Mesenchymal stem cell (in vitro differentiated cells and primary cell): ENCODE results near the gene MED10.
A peak's percentile ranks its signal among the peaks of the same experiment; 100 is the strongest.
"Not testable (repeated sequence)": the region's sequence is repeated elsewhere in the genome, so short reads cannot be mapped to it uniquely, and the experiment has no call there.

Experiments
- DNase-seq: peaks from one replicate; pipeline ENCODE4 v3.0.0-alpha.2; 2013
- H2AFZ ChIP-seq: one replicate; pipeline ENCODE4 v1.6.1; 2013; ENCODE audit warnings: low read depth, mild to moderate bottlenecking, control low read depth, inconsistent platforms, low read length, moderate library complexity
- H2AK5ac ChIP-seq: 2 replicates; pipeline ENCODE4 v1.6.1; 2013; ENCODE audit warnings: low read length, moderate library complexity, mild to moderate bottlenecking, inconsistent platforms; ENCODE audit not compliant: severe bottlenecking
- H2BK120ac ChIP-seq: one replicate; pipeline ENCODE4 v1.6.1; 2013; ENCODE audit warnings: low read depth, mild to moderate bottlenecking, inconsistent platforms, low read length, moderate library complexity
- H2BK12ac ChIP-seq, 2 experiments: one replicate each; pipeline ENCODE4 v1.6.1; 2013; ENCODE audit warnings: inconsistent platforms in 2 of 2, low read length in 2 of 2, mild to moderate bottlenecking in 2 of 2, moderate library complexity in 2 of 2, control low read depth in 1 of 2
- H2BK15ac ChIP-seq: one replicate; pipeline ENCODE4 v1.6.1; 2013; ENCODE audit warnings: mild to moderate bottlenecking, low read depth, inconsistent platforms; ENCODE audit not compliant: poor library complexity, severe bottlenecking
- H2BK5ac ChIP-seq: 2 replicates; pipeline ENCODE4 v1.6.1; 2013; ENCODE audit warnings: low read depth, mild to moderate bottlenecking, low read length, control low read depth, inconsistent platforms; ENCODE audit not compliant: poor library complexity, severe bottlenecking
- H3K14ac ChIP-seq, 2 experiments: one replicate each; pipeline ENCODE4 v1.6.1; 2013; ENCODE audit warnings: inconsistent platforms in 2 of 2, low read length in 2 of 2, control low read depth in 1 of 2, mild to moderate bottlenecking in 1 of 2, moderate library complexity in 1 of 2
- H3K18ac ChIP-seq, 2 experiments: one replicate each; pipeline ENCODE4 v1.6.1; 2013; ENCODE audit warnings: inconsistent platforms in 2 of 2, low read length in 2 of 2, control low read depth in 1 of 2, low read depth in 1 of 2, mild to moderate bottlenecking in 1 of 2
- H3K23ac ChIP-seq, 2 experiments: one replicate each; pipeline ENCODE4 v1.6.1; 2013; ENCODE audit warnings: inconsistent platforms in 2 of 2, low read length in 2 of 2, mild to moderate bottlenecking in 2 of 2, moderate library complexity in 2 of 2, control low read depth in 1 of 2
- H3K27ac ChIP-seq: 2 replicates; pipeline ENCODE4 v1.5.1; 2013; ENCODE audit warnings: mild to moderate bottlenecking, moderate library complexity, low read length, control low read depth, inconsistent platforms; ENCODE audit not compliant: poor library complexity, severe bottlenecking
- H3K27me3 ChIP-seq, 2 experiments: 2 replicates each; pipeline versions ENCODE4 v1.6.1 to v1.7.0; 2013; ENCODE audit warnings: low read length in 2 of 2, mild to moderate bottlenecking in 2 of 2, moderate library complexity in 2 of 2, control low read depth in 1 of 2, inconsistent platforms in 1 of 2; ENCODE audit not compliant: control insufficient read depth in 1 of 2, insufficient read depth in 1 of 2
- H3K36me3 ChIP-seq, 2 experiments: 2 replicates each; pipeline versions ENCODE4 v1.6.1 to v1.7.0; 2013; ENCODE audit warnings: low read length in 2 of 2, control low read depth in 1 of 2, inconsistent platforms in 1 of 2, low read depth in 1 of 2, mild to moderate bottlenecking in 1 of 2; ENCODE audit not compliant: insufficient read depth in 2 of 2, control insufficient read depth in 1 of 2
- H3K4ac ChIP-seq, 2 experiments: one replicate each; pipeline ENCODE4 v1.6.1; 2013; ENCODE audit warnings: inconsistent platforms in 2 of 2, low read length in 2 of 2, mild to moderate bottlenecking in 2 of 2, moderate library complexity in 2 of 2, control low read depth in 1 of 2, low read depth in 1 of 2
- H3K4me1 ChIP-seq: 2 replicates; pipeline ENCODE4 v1.6.1; 2013; ENCODE audit warnings: low read depth, low read length, control low read depth; ENCODE audit not compliant: control insufficient read depth, insufficient read depth
- H3K4me2 ChIP-seq: 2 replicates; pipeline ENCODE4 v1.6.1; 2013; ENCODE audit warnings: low read length, mild to moderate bottlenecking, inconsistent platforms; ENCODE audit not compliant: poor library complexity, severe bottlenecking
- H3K4me3 ChIP-seq, 2 experiments: 2 replicates each; pipeline versions ENCODE4 v1.5.1 to v1.7.0; 2013; ENCODE audit warnings: low read length in 2 of 2, mild to moderate bottlenecking in 2 of 2, control low read depth in 1 of 2, low read depth in 1 of 2; ENCODE audit not compliant: insufficient read depth in 1 of 2
- H3K79me1 ChIP-seq: replicated peaks from 2 replicates; pipeline ENCODE4 v1.6.1; 2013; ENCODE audit warnings: mild to moderate bottlenecking, control low read depth, low read length, inconsistent platforms; ENCODE audit not compliant: poor library complexity, severe bottlenecking
- H3K9ac ChIP-seq: 2 replicates; pipeline ENCODE4 v1.7.0; 2013; ENCODE audit warnings: mild to moderate bottlenecking, low read length, moderate library complexity
- H3K9me3 ChIP-seq: 2 replicates; pipeline ENCODE4 v1.7.0; 2013; ENCODE audit warnings: mild to moderate bottlenecking, low read length; ENCODE audit not compliant: control insufficient read depth
- H4K8ac ChIP-seq: one replicate; pipeline ENCODE4 v1.6.1; 2013; ENCODE audit warnings: inconsistent platforms, mild to moderate bottlenecking, low read length, moderate library complexity
- H4K91ac ChIP-seq: one replicate; pipeline ENCODE4 v1.6.1; 2013; ENCODE audit warnings: mild to moderate bottlenecking, low read length, inconsistent platforms
- WGBS: methylation state at CpG from one replicate; pipeline ENCODE4 v1.1.7; 2013; ENCODE audit warnings: mixed read lengths; 5-methylcytosine and 5-hydroxymethylcytosine counted together

MED10 gene

DNA sequence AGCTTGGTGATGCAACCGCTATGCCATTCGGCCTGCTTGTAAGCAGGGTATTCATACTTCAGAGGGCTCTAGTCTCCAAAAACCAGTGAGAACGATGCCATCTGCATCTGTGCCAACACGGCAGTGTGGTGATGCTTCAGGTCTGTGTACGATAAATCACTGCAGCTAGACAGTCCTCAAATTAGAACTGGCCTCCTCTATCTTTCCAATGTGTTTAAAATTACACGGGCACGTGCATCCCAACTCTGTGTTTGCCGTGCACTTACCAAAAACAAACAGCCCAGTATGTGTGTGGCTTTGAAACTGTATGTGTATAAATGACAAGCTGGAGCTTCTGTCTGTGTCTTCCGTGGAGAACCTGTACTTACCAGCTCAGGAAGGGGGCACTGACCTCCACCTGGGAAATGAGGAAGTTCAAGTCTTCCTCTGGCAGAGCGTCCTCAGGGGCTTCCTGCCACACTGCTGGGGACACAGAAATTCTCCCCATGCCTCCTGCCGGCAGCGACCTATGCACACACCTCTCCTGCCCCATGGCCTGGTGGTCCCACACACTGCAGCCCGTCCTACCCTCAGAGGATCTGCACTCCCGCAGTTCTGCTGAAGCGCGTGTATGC lies 12.3 kb downstream of the MED10 start:
- no peak overlapping the region for H3K9ac ChIP-seq
- H3K4ac ChIP-seq = no peak overlapping the region
- no peak overlapping the region for H4K8ac ChIP-seq
- H4K91ac ChIP-seq = no peak overlapping the region
- H3K4me1 ChIP-seq = no peaks in the 10 kb centered on the region
- H3K23ac ChIP-seq = no peak overlapping the region
- H2BK5ac ChIP-seq = no peak overlapping the region
- no peak overlapping the region for H3K27ac ChIP-seq
- H3K79me1 ChIP-seq = peaks cover 6% of the 10 kb centered on the region
- H3K27me3 ChIP-seq = no peaks in the 10 kb centered on the region
- no peak overlapping the region for H2AFZ ChIP-seq
- H3K36me3 ChIP-seq = peaks cover 21 to 37% of the 10 kb centered on the region in 2 experiments
- no peak overlapping the region for H2BK15ac ChIP-seq
- WGBS = 94% methylated on average over 16 of the region's 16 CpGs
- no peak overlapping the region for H3K4me3 ChIP-seq
- no peak overlapping the region for H2BK120ac ChIP-seq
- DNase-seq = no peak
- no peak overlapping the region for H3K14ac ChIP-seq
- no peak overlapping the region for H3K18ac ChIP-seq
- H2BK12ac ChIP-seq = no peak overlapping the region
- no peak overlapping the region for H2AK5ac ChIP-seq
- H3K9me3 ChIP-seq = no peaks in the 10 kb centered on the region
- no peak overlapping the region for H3K4me2 ChIP-seq

DNA sequence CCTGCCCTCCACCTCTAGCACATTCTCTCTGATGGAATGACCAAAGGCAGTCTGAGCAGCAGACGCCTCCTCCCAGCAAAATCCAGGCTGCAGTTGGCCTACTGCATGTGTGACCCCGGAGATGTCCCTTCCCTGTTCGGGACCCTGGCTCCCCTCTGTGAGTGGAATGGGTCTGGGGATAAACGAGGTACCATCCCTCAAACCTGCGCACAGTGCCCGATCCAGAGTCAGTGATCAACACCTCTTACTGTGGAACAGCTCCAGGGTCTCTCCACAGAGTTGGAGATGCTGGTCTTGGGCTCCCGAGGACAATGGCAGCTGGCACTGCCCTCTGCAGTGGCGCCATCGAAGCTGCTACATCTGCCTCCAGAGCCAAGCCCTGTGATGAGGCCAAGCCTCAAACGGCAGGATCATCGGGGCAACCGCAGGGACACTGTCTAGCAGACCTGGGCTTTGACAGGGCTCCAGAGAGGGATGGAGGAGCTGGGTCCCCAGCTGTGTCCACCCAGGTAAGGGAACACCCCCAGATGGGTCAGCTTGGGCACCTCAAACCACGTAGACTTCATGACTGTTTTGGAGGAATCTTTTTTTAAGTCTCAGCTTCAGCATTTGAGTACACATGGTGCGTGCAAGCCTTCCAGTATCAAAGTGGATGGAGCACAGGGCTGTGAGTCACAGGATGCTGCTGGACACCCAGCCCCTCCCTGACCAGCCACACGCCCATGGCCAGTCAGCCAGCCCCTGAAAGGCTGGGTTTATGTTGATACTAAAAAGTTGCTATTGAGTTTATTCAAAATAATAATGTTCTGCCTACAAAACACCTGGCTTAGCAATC lies 13.0 kb downstream of the MED10 start:
- Histone ChIP-seq H4K8ac (no peak overlapping the region), H2BK5ac (no peak overlapping the region), H3K4me2 (no peak overlapping the region), H2AFZ (no peak overlapping the region), H2BK12ac (no peak overlapping the region), H4K91ac (no peak overlapping the region), H3K9me3 (no peaks in the 10 kb centered on the region), H3K23ac (no peak overlapping the region), H3K36me3 (peaks cover 14 to 30% of the 10 kb centered on the region in 2 experiments), H3K9ac (peak overlapping the region; percentile 30), H3K18ac (no peak overlapping the region), H3K4me3 (no peak overlapping the region), H2BK15ac (no peak overlapping the region), H2BK120ac (no peak overlapping the region), H3K14ac (peak overlapping the region in 1 of 2 experiments; percentile 79), H2AK5ac (no peak overlapping the region), H3K79me1 (peaks cover 2% of the 10 kb centered on the region), H3K27ac (no peak overlapping the region), H3K27me3 (no peaks in the 10 kb centered on the region), H3K4me1 (no peaks in the 10 kb centered on the region), H3K4ac (no peak overlapping the region)
- WGBS = 91% methylated on average over 14 of the region's 15 CpGs
- peak; percentile 26 for DNase-seq

DNA sequence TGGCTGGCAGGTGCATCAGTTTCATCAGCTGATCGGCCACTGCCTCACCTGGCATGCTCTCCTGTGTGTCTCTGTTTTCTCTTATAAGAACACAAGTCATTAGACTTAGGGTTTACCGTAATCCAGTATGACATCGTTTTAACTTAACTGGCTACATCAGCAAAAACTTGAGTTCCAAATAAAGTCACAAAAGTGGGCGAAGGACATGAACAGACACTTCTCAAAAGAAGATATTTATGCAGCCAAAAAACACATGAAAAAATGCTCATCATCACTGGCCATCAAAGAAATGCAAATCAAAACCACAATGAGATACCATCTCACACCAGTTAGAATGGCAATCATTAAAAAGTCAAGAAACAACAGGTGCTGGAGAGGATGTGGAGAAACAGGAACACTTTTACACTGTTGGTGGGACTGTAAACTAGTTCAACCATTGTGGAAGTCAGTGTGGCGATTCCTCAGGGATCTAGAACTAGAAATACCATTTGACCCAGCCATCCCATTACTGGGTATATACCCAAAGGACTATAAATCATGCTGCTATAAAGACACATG lies 14.8 kb downstream of the MED10 start:
- H2AK5ac ChIP-seq, H3K23ac ChIP-seq, H3K4me3 ChIP-seq, H3K27me3 ChIP-seq, DNase-seq, H3K4ac ChIP-seq, H3K18ac ChIP-seq, H2BK120ac ChIP-seq, H2BK15ac ChIP-seq, H3K4me2 ChIP-seq, H2BK5ac ChIP-seq, H3K9me3 ChIP-seq, H3K79me1 ChIP-seq, H4K8ac ChIP-seq, H4K91ac ChIP-seq, H3K14ac ChIP-seq, H3K27ac ChIP-seq, H2BK12ac ChIP-seq, H2AFZ ChIP-seq, H3K9ac ChIP-seq, H3K4me1 ChIP-seq: not testable (repeated sequence)
- 93% methylated on average over 4 of the region's 5 CpGs for WGBS
- H3K36me3 ChIP-seq = peaks cover 4 to 12% of the 10 kb centered on the region in 2 experiments

DNA sequence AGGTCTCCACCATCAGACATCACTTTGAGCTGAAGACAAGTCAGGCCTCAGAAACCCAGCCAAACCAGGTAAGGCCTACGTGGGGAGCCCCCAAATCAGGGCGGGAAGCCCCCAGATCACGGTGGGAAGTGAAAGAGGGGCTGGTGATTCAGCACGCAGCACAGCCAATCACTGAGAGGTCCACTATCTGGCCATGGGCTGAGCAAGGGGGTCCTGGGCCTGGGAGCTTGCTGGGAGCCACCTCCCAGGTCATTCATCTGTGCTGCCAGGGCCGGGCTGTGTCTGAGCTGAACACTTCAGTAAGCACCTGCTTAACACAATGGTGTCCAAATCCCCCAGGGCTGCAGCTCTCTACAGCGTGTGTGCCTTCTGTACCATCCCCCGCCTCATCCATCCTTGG lies 15.5 kb downstream of the MED10 start:
- Histone ChIP-seq H3K27ac (no peak overlapping the region), H2BK12ac (no peak overlapping the region), H2AK5ac (no peak overlapping the region), H3K4ac (no peak overlapping the region), H2AFZ (no peak overlapping the region), H2BK5ac (no peak overlapping the region), H4K91ac (no peak overlapping the region), H2BK120ac (no peak overlapping the region), H3K4me2 (no peak overlapping the region), H3K4me3 (no peak overlapping the region), H3K4me1 (peaks cover 2% of the 10 kb centered on the region), H3K9ac (no peak overlapping the region), H3K9me3 (no peaks in the 10 kb centered on the region), H4K8ac (no peak overlapping the region), H3K23ac (no peak overlapping the region), H3K18ac (no peak overlapping the region), H3K14ac (no peak overlapping the region), H3K36me3 (peaks cover 4 to 9% of the 10 kb centered on the region in 2 experiments), H3K27me3 (no peaks in the 10 kb centered on the region), H2BK15ac (no peak overlapping the region), H3K79me1 (no peaks in the 10 kb centered on the region)
- WGBS = 87% methylated on average over 5 of the region's 7 CpGs
- no peak for DNase-seq
